ENCODE measurements around the gene GSPT2.

DNA sequence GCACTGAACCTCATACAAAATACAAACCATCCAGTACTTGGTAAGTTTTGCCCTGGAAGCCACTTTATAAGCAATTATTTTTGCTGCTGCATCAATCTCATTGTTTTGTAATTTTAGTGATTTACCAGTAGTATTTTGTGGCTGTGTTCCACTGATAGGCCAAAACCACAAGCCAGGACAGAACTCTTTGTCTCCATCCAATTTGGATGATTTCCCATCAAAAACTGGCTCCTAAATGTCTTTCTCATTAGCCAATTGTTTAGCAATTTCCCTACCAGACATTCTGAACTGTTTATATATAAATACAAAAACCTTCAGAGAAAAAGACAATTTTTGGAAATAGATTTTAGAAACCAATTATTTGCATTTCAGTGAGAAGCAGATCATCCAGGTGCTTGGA lies 4.4 kb downstream of the GSPT2 start:
- TF ChIP-seq, protein P1, sequence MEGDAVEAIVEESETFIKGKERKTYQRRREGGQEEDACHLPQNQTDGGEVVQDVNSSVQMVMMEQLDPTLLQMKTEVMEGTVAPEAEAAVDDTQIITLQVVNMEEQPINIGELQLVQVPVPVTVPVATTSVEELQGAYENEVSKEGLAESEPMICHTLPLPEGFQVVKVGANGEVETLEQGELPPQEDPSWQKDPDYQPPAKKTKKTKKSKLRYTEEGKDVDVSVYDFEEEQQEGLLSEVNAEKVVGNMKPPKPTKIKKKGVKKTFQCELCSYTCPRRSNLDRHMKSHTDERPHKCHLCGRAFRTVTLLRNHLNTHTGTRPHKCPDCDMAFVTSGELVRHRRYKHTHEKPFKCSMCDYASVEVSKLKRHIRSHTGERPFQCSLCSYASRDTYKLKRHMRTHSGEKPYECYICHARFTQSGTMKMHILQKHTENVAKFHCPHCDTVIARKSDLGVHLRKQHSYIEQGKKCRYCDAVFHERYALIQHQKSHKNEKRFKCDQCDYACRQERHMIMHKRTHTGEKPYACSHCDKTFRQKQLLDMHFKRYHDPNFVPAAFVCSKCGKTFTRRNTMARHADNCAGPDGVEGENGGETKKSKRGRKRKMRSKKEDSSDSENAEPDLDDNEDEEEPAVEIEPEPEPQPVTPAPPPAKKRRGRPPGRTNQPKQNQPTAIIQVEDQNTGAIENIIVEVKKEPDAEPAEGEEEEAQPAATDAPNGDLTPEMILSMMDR (IDR thresholded peaks at IDR 0.05) = no peak
- no peak for TF ChIP-seq POLR2A (IDR thresholded peaks at IDR 0.05)
